GM21528 (cell line): ENCODE measurements around the gene PSMB11.
"Not testable (repeated sequence)": the region's sequence is repeated elsewhere in the genome, so short reads cannot be mapped to it uniquely, and the experiment has no call there.

Experiments used
- ATAC-seq: cut with Tn5 transposase; IDR thresholded peaks from one replicate; pipeline ENCODE4 v1.9.1; 2021; ENCODE audit warnings: mild to moderate bottlenecking, moderate library complexity; ENCODE audit not compliant: unreplicated experiment, low FRiP score

The PSMB11 gene

GRCh38 chr14:23042162-23042965 is at the start of gene PSMB11:
Gene PSMB11 (plus strand): TSS chr14:23042212. CDS start chr14:23042226, 14 bp downstream.
- ATAC-seq: no peak

DNA sequence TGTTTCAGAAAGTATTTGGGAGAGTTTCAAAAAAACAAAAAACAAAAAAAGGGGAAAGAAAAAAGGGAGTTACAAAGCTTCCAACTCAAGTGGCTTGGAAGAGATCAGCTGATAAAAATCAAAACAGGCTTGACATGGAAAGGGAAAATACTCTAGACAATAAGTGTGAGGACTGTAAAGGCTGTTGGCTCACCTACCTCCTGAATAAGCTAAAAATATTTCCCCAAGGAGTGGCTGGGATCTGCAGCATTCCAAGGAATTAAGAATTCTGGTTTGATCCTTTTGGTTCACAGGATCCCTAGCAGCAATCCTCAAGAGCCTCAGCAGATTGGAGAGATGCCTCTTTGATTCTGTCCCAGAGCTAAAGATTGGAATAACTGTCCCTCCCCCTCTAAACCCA is 48.5 kb upstream of the PSMB11 start:
- no peak for ATAC-seq

GRCh38 chr14:22994762-22995275 is 47.2 kb upstream of the PSMB11 start:
- no peak for ATAC-seq

DNA sequence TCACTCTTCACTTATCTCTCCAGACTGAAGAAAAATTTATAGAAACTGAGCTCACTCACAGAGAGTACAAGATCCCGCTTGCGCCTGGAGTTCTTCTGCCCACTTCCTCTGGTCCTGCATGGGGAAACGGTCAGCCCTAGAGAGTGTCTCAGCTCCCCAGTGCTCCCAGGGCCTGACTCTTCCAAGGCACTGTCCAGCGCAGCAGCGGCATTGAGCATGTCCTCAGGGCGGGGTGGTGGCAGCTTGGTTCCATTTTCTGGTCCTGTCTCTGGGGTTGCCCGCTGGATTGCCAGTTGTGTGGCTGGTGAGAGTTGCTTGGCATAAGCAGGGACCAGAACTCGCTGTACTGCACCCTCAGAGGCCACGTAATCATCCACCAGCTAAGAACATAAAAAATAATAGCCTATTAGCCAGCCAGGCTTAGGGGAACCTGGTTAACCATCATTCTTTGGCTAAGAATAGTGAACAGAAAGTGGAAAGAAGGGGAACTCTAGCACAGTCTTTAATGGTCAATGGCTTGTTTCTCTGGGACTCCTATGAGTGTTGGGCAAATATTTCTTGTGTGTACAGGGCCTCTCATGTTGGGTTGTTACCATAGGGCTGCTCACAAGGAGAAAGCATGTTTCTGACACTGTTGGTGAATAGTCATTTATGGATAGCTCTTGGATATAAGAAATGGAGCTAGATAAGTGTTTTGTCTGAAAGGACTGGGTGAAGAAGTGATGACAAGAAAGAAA is 46.0 kb upstream of the PSMB11 start:
- no peak for ATAC-seq

GRCh38 chr14:22996768-22997654 is 45.0 kb upstream of the PSMB11 start:
- ATAC-seq: no peak

GRCh38 chr14:22997676-22998323 is 44.2 kb upstream of the PSMB11 start:
- ATAC-seq: no peak

GRCh38 chr14:22998329-22999012 is 43.5 kb upstream of the PSMB11 start:
- no peak for ATAC-seq

DNA sequence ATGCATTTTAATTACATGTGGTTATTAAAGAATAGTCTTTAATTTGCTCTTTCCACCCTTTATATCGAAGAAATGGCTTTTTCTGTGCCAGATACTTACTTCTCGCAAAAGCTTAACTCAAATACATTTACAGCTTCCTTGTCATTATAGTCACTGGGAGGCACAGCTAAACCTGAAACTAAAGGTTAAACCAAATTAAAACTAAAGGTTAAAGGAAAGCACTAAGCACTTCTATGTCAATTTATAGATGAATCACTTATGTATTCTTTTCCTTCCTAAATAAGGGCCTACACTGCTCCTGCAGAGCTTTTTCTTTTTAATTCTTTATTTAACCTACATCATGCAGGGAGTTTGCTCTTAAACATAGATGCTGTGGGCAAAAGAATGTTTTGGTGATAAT is 41.2 kb upstream of the PSMB11 start:
- no peak for ATAC-seq

DNA sequence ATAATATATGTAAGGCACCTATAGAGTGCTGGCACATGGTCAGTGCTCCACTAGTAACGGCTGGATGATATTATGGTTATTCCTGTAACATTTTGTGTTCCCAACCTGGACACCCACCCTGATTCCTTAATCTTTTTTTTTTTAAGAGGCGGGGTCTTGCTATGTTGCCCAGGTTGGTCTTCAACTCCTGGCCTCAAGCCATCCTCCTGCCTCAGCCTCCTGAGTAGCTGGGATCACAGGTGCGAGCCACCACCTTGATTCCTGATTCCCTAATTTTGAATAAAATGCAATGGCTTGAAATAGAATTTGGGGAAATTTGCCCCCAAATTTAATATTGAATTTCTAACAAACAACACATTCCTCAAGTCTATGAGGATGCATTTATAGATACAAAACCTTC is 39.4 kb upstream of the PSMB11 start:
- ATAC-seq: no peak

DNA sequence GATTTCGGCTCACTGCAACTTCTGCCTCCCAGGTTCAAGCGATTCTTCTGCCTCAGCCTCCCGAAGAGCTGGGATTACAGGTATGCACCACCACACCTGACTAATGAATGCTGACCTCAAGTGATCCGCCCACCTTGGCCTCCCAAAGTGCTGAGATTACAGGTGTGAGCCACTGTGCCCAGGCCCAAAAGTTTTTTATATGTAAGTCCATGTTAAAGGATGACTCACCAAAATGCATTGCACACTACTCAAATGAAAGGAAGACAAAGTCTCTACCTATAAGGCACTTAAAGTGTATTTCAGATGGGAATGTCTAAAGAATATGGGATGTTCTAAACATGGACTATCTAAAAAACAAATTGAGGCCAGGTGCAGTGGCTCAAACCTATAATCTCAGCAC is 37.7 kb upstream of the PSMB11 start:
- ATAC-seq: not testable (repeated sequence)

DNA sequence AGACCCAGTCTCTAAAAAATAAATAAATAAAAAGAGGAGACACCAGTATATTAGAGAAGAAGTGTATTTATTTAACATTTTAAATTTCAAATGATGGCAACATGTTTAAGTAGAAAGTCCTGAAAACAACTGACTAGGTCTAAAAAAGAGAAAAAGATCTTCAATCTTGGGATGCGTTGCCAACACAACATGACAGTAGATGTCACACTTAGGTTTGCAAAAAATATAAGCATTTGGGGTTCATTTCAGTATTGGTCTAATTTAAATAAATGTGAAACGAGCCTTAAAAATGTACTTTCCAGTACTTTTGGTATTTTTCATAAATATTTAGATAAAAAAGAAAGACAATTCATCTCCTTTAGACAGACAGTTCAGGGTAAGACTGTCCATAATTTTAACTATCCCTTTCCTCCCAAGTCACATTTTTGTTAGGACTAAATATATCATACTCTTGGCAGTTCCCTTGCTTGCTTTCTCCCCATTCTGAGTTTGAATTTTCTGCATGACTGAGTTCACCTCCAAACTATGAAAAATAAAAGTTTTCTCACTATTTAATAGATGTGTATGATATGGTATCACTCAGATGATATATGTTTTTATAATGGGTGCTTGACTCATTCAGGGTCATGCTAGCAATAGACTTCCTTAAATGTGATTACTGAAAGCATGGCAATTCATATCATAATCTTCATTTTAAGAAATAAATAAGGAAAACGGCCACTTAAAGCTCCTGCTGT is 36.4 kb upstream of the PSMB11 start:
- no peak for ATAC-seq

DNA sequence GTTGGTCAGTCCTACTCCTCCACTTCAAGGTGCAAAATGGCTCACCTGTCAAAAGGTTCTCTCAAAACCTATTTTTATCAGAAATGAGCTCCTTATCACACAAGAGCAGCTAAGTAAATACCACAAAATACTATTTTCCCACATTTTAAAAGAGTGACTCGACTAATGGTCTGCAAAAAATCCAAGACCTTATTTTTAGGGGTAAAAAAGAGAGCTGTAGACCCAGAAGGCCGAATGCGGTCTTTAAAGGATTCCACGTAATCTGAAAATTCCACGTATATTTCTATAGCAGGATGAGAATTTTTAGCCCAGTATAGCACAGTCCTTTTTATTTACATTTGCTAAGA is 35.9 kb upstream of the PSMB11 start:
- no peak for ATAC-seq

DNA sequence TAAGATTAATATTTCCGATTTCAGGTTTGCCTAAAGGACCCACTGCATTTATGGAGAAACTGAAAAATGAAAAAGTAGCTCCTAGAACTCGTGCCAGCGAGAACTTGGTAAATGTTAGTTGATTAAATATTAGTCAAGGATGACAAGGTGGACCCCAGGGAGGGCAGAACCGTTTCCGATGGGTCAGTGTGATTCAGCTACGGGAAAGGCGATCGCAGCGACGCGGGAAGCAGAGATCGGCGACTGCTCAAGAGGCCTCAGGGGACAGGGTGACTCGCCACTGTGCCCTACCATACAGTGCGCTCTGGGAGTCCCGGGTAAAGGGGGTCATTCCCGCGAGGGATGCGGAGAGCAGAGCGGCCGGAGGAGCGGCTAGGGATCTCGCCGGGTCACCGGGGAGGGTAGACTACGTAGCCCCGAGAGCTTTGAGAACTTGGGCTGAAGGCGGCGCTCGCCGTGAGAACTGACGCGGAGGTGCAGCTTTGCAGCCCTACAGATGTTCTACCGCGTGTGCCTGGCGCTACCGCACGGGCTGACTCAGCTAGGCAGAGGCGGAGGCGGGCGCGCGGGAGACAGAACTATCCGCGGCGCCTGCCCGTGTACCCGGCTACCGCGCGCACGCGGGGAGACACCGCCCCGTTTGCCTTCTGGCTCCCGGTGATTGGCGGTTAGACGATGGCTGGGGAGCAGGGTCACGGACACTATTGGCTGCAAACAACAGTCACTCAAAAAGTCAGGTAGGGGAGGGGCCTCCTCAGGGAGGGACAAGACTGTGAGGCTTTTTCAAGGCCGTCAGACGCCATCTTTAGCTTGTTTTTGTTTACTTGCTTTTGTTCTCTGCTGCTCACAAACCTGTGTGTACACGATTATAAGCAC is 35.2 kb upstream of the PSMB11 start:
- peak; percentile 91 for ATAC-seq

- no peak for ATAC-seq
These were observed 33.2 kb upstream of the PSMB11 start for GRCh38 chr14:23008831-23009230.

DNA sequence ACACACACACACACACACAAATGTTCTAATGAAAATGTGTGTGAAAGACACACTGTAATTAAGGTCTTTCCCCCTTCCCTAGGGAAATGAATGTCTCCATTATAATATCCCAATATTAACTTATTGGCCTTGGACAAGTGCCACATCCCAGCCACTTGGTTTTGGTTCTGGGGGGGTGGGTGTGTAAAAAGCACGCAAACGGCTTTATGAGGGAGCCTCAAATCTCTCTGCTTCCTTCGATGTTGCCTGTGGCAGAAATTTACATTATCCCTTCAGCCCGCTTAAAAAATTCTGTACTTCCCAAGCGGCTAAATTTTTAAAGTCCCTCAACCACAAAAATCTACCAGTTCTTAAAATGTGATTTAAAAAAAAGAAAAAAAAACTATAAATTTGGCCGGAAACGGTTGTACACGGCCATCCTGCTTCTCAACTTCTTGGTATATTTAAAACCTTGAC is 32.5 kb upstream of the PSMB11 start:
- no peak for ATAC-seq

DNA sequence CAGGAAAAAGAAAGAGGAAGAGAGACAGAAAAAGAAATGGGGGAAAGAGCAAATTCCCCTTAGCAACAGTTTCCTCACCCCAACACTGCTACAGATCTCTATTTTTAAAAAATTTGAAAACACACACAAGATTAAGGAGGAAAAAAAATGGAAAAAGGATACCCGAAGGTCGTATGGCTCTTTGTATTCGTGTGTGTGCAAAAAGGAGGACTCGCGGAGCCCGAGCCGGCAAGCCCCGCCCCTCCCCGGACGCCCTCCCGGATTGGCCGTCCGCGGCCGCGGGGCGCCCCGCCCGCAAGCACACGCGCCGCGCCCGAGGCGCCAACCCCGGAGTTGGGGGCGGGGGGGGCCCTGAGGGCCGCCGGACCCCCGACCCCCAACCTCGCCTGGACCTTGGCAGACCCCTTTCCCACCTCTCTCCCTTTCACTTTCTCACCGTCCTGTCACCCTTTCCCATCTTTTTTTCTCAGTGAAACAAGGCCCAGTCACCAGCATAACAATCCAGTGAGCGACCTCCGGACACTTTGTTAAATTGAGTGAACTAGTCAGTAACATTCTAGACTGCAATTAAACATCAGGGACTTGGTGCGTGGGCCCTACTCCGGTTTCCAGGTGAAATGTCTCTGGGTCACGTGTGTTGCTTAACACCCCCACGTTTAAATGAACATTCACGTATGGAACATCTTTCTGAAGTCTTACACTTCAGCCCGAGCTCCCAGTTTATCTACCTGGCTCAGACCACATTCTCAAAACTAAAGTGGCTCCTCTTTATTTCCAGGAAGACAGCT is 31.9 kb upstream of the PSMB11 start, which contains the start of gene C14orf93:
TSS of gene C14orf93 (minus strand) at position 205 of the 788 bp plus-strand sequence. CDS start 11,120 bp downstream, outside the sequence.
- no peak for ATAC-seq
